Stimulated activated naive B cell treated with anti-CD40 and anti-IgM and Interleukin-4, amounts not matched to agents 10 μg/mL and 1 μg/mL and 100 μg/mL, for 72 hours (primary cell): ENCODE results near the gene SMPDL3A.

ENCODE experiments used
- ATAC-seq, 2 donors: fragments of 150-1000 bp; cut with Tn5 transposase; replicated peaks; 2 replicates each; pipeline ENCODE4 v1.10.0; 2021; ENCODE audit warnings: moderate library complexity in 1 of 2
- DNase-seq: peaks from one replicate; pipeline ENCODE4 v3.0.0; 2021
- H3K27ac Mint-ChIP-seq: one replicate; pipeline ENCODE4 v1.8.0; 2022; ENCODE audit warnings: mild to moderate bottlenecking, mixed read lengths
- H3K27me3 Mint-ChIP-seq, 2 donors: one replicate each; pipeline ENCODE4 v1.8.0; 2022; ENCODE audit warnings: mixed read lengths in 2 of 2
- H3K36me3 Mint-ChIP-seq, 2 donors: one replicate each; pipeline ENCODE4 v1.8.0; 2022; ENCODE audit warnings: mixed read lengths in 2 of 2, mild to moderate bottlenecking in 1 of 2
- H3K4me1 Mint-ChIP-seq, 2 donors: one replicate each; pipeline ENCODE4 v1.8.0; 2022; ENCODE audit warnings: mixed read lengths in 2 of 2, mild to moderate bottlenecking in 1 of 2
- H3K4me3 Mint-ChIP-seq, 2 donors: one replicate each; pipeline ENCODE4 v1.8.0; 2022; ENCODE audit warnings: mild to moderate bottlenecking in 2 of 2, mixed read lengths in 2 of 2, moderate library complexity in 1 of 2
- H3K9me3 Mint-ChIP-seq, 2 donors: one replicate each; pipeline ENCODE4 v1.8.0; 2022; ENCODE audit warnings: mixed read lengths in 2 of 2, mild to moderate bottlenecking in 1 of 2

The SMPDL3A gene

DNA sequence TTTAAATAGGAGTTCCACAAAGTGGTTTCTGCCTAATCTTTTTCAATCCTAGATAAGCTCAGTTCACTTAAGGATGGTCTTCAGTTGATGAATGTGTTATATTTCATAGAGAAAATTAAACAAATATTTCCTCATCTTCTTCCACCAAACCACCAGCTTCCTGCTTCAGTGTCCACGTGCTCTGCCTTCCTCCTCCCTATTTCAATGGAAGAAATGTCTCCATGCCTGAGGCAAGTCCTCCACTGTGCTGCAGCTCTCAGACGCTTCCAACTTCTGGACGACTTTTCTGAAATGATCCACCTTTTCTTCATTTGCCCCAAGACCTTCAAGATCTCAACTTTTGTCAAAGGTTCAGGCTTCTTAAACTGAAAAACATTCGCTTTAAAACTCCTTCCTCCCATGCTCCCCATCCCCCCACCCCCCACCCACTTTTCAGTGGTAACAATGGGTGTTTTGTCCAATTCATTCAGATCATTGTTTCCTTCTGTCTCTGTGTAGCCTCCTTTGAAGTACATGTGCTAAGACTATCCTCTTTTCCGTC lies 34.8 kb upstream of the SMPDL3A start:
- Mint-ChIP-seq H3K4me3 (no peak overlapping the region), H3K36me3 (no peaks in the 10 kb centered on the region), H3K9me3 (no peaks in the 10 kb centered on the region), H3K27me3 (no peaks in the 10 kb centered on the region), H3K4me1 (peaks cover 7 to 13% of the 10 kb centered on the region in 2 donors), H3K27ac (no peak overlapping the region)
- DNase-seq (no peak), ATAC-seq (no peak)

DNA sequence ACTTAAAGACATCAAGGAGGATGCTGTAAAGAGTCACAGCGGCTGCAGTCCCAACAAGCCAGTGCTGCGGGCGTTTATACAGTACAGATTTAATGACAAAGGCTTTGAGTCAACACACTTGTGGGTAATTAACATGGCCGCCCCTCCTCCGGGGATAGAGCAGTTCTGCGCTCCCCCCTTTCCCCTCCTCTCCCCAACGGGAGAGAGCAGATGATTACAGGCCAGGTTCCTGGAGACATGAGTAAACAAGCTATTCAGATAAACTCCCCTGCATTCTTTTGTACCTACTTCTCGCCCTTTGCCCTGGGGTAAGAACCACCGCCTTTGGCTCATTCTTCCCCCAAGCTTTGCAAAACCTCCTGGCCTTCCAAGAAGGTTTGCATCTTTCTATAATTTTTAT lies 33.2 kb upstream of the SMPDL3A start:
- H3K27ac Mint-ChIP-seq: no peak overlapping the region
- H3K9me3 Mint-ChIP-seq: no peaks in the 10 kb centered on the region
- no peak overlapping the region for H3K4me3 Mint-ChIP-seq
- ATAC-seq: no peak
- peaks cover 7 to 14% of the 10 kb centered on the region in 2 donors for H3K4me1 Mint-ChIP-seq
- DNase-seq: no peak
- H3K27me3 Mint-ChIP-seq: no peaks in the 10 kb centered on the region
- no peaks in the 10 kb centered on the region for H3K36me3 Mint-ChIP-seq

DNA sequence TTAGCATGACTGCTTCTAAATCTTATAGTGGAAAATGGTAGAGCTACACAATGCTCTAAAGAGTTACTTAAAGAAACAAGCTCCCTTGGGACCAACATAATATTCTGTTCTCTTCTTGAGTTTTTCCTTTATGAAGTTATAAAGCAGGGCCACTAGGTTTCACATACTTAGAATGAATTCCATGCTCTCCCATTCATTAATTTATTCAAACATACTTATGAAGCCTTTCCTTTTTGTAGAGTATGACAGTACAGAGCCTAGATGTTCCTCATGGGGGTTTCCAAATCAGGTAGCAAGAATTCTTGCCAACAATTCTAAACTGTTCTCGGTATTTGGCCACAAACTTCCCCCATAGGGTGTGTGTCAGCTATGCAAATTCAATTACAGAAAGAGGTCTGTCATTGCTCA lies 30.1 kb upstream of the SMPDL3A start:
- no peaks in the 10 kb centered on the region for H3K36me3 Mint-ChIP-seq
- peaks cover 0 to 6% of the 10 kb centered on the region in 2 donors for H3K4me1 Mint-ChIP-seq
- no peak overlapping the region for H3K27ac Mint-ChIP-seq
- no peak overlapping the region for H3K4me3 Mint-ChIP-seq
- ATAC-seq (peak; percentile 96 to 98), DNase-seq (no peak)
- no peaks in the 10 kb centered on the region for H3K27me3 Mint-ChIP-seq
- H3K9me3 Mint-ChIP-seq: peaks cover 0 to 2% of the 10 kb centered on the region in 2 donors

DNA sequence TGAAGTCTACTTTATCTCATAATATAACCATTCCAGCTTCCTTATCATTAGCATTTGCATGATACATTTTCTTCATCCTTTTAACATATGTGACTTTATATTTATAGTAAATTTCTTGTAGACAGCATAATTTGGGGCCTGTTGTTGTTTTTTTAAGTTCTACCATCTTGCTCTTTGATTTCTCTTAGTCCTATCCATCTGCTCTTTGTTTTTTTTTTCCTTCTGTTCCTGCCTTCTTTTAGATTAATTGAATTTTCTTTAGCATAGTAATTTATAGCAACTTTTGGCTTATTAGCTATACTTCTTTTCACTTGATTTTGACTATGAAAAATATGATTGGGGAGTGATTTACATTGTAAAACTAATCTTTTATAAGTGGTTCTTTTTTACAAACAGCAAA lies 28.7 kb upstream of the SMPDL3A start:
- Mint-ChIP-seq H3K36me3 (no peaks in the 10 kb centered on the region), H3K27ac (no peak overlapping the region), H3K4me3 (no peak overlapping the region), H3K27me3 (no peaks in the 10 kb centered on the region), H3K9me3 (peaks cover 0 to 3% of the 10 kb centered on the region in 2 donors), H3K4me1 (peaks cover 0 to 6% of the 10 kb centered on the region in 2 donors)
- ATAC-seq (no peak), DNase-seq (no peak)

DNA sequence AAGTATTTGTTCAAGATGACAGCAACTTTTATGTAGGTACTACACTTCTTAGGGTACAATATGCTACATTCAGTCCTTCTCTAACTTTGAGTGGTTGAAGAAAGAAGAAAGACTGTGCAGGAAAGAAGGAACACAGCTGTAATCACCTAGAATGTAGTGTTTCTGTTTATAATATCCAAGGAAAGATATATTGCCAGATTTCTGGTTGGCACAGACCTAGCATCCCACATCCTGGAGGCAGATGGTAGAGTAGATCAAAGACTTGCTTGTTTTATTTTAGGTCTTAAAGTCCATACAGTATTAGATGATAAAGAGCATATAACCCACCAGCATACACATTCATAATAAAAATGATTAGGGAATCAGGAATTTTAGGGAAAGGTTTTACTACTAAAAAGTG lies 22.8 kb upstream of the SMPDL3A start:
- DNase-seq (no peak), ATAC-seq (no peak)
- Mint-ChIP-seq H3K27me3 (peaks cover 4 to 6% of the 10 kb centered on the region in 2 donors), H3K27ac (no peak overlapping the region), H3K4me1 (no peaks in the 10 kb centered on the region), H3K9me3 (peaks cover 0 to 3% of the 10 kb centered on the region in 2 donors), H3K4me3 (no peak overlapping the region), H3K36me3 (no peaks in the 10 kb centered on the region)

DNA sequence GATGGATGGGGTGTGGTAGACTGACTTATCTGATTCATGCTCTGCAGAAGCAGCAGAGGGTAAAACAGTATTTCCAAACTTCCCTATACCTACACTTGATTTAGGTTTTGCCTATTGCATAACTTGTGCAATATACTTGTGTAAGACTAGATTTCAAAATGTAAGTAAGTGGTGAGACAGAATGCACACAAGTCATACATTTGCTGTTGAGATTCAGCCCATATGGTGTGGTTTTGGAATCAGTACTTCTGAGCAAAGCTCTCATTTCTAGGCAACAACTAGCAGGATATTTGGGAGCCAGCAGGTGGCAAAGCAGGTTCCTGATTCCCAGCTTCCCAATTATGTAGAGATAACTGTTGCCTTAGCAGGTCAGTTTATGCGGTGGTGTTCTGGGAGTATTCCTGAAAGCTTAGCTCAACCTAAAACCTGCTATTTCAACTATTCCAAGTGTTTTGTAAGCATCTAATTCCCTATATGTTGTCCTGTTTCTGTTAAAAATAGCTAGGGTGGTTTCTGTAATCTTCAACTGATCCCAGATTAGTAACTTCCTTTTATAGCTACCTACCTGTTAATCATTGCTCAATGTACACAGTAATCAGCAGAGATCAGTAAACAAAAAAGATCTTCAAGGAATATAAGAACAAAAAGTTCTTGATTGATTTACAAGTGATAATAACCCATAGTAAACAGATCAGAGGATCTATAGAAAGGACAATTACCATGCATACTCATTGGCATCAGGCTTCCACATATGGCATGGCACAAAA lies 18.0 kb upstream of the SMPDL3A start:
- Mint-ChIP-seq H3K9me3 (peaks cover 0 to 4% of the 10 kb centered on the region in 2 donors), H3K27ac (no peak overlapping the region), H3K4me1 (no peaks in the 10 kb centered on the region), H3K4me3 (no peak overlapping the region), H3K36me3 (no peaks in the 10 kb centered on the region), H3K27me3 (peaks cover 4 to 6% of the 10 kb centered on the region in 2 donors)
- DNase-seq: no peak
- no peak for ATAC-seq

DNA sequence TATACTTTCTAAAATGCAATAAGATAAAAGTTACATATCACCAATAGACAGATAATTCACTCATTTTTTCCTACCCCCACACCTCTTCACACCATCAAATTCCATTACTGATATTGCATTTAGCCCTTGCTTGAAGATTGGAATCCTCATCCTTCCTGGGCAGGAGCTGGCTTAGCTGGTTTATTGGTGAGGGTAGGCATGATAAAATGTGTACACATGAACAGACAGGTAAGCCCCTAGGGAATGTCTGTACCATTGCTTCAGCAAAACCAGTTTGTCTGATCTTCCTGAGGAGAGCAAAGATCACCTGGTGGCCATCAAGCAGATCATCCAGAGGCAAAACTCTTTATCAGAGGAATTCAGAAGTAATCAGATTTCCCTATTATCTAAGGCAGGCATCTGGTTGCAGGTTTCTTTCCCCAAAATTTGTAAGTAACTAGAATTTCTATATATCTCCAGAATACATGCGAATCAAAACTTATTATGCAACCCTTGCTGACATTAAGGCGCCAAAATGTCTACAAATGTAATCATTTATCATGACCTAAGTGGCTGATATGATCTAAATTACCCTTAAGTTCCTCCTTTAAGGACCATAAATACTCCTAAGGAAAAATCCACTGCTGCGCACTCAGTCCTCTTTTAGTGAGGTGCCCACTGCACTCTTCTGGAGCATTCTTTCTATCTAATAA lies 16.2 kb upstream of the SMPDL3A start:
- Mint-ChIP-seq H3K4me1 (no peaks in the 10 kb centered on the region), H3K27me3 (peaks cover 1 to 3% of the 10 kb centered on the region in 2 donors), H3K4me3 (no peak overlapping the region), H3K27ac (no peak overlapping the region), H3K36me3 (no peaks in the 10 kb centered on the region), H3K9me3 (peaks cover 3 to 4% of the 10 kb centered on the region in 2 donors)
- ATAC-seq (no peak), DNase-seq (no peak)

DNA sequence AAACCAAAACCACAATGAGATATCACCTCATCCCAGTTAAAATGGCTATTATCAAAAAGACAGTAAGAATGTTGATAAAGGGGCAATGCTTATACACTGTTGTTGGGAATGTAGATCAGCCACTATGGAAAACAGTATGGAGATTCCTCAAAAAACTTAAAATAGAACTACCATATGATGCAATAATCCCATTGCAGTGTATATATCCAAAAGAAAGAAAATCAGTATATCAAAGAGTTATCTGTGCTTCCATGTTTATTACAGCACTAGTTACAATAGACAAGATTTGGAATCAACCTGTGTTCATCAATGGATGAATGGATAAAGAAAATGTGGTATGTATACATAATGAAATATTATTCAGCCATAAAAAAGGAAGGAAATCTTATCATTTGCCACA lies 13.1 kb upstream of the SMPDL3A start:
- ATAC-seq (no peak), DNase-seq (no peak)
- Mint-ChIP-seq H3K9me3 (peaks cover 3 to 4% of the 10 kb centered on the region in 2 donors), H3K27me3 (peaks cover 4 to 10% of the 10 kb centered on the region in 2 donors), H3K4me1 (no peaks in the 10 kb centered on the region), H3K36me3 (no peaks in the 10 kb centered on the region), H3K27ac (no peak overlapping the region), H3K4me3 (no peak overlapping the region)

DNA sequence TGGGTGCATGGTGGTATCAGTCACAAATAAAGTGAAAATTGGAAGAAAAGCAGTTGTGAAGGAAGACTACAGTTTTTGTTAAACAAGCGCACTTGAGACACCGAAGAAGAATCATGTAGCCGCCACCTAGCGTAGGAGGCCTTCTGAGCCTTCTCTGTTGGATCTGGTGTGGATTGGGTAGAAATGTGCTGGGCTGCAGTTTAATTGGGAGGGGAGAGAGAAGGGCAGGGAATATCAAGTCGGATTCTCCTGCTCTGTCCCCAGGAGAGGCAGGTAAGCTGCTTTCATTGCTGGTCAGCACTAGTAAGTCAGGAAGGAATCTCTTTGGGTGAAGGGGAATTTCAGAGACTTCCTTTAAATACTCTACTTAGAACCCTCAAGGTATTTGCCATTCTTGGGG lies 10.8 kb upstream of the SMPDL3A start:
- Mint-ChIP-seq H3K4me1 (no peaks in the 10 kb centered on the region), H3K27ac (no peak overlapping the region), H3K4me3 (no peak overlapping the region), H3K36me3 (no peaks in the 10 kb centered on the region), H3K9me3 (peaks cover 3 to 4% of the 10 kb centered on the region in 2 donors), H3K27me3 (peaks cover 4 to 10% of the 10 kb centered on the region in 2 donors)
- no peak for ATAC-seq
- DNase-seq: no peak

DNA sequence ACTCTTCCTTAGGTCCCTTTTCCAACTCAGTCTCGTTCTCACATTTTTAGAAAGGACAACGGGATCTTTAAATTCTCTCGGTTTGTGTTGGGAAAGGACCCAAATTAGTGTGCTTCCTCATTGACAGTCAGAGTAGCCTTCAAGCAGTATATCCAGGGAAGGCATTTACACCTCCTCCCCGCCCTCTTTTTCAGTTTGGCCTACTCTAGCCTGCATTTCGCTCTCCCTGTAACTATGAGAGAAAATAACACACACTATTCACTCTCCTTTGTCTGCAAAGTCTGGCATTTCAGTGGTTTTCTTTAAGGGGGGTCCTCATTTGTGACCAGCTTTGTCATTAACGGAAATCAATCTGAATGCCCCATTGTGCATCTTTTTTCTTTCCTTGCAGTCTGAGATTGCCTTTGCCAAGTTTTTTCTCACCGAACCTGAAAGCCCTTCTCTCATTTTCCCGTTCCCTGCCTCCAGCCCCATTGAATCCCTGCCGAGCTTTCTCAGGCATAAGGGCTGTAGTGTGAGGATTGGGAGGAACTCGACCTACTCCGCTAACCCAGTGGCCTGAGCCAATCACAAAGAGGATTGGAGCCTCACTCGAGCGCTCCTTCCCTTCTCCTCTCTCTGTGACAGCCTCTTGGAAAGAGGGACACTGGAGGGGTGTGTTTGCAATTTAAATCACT lies 9.9 kb upstream of the SMPDL3A start:
- H3K9me3 Mint-ChIP-seq: peaks cover 3 to 4% of the 10 kb centered on the region in 2 donors
- DNase-seq (no peak), ATAC-seq (no peak)
- no peaks in the 10 kb centered on the region for H3K4me1 Mint-ChIP-seq
- H3K4me3 Mint-ChIP-seq: no peak overlapping the region
- H3K27ac Mint-ChIP-seq: no peak overlapping the region
- no peaks in the 10 kb centered on the region for H3K36me3 Mint-ChIP-seq
- peaks cover 4 to 10% of the 10 kb centered on the region in 2 donors for H3K27me3 Mint-ChIP-seq

DNA sequence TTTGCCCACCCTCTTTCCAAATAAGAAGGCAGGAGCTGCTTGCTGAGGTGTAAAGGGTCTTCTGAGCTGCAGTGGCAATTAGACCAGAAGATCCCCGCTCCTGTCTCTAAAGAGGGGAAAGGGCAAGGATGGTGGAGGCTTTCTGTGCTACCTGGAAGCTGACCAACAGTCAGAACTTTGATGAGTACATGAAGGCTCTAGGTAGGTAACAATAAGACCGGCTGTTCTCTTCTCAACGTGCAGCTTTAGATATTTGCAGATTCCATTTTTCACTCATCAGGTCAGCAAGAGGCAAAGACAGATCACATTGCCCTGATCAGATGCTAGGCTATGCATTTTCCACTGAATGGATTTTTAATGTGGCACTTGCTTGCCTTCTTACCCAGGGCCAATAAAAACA lies 9.4 kb upstream of the SMPDL3A start, which contains the start of gene FABP7:
FABP7 (plus strand) TSS at position 50 of the 400 bp plus-strand sequence; CDS start at position 129, 79 bp downstream.
- H3K27ac Mint-ChIP-seq: no peak within 1 kb of the TSS
- H3K4me3 Mint-ChIP-seq: no peak within 1 kb of the TSS
- H3K9me3 Mint-ChIP-seq: peaks cover 3 to 4% of the 10 kb centered on the region in 2 donors
- ATAC-seq: no peak
- peaks cover 4 to 10% of the 10 kb centered on the region in 2 donors for H3K27me3 Mint-ChIP-seq
- DNase-seq: no peak
- no peaks in the 10 kb centered on the region for H3K36me3 Mint-ChIP-seq
- H3K4me1 Mint-ChIP-seq: no peaks in the 10 kb centered on the region

DNA sequence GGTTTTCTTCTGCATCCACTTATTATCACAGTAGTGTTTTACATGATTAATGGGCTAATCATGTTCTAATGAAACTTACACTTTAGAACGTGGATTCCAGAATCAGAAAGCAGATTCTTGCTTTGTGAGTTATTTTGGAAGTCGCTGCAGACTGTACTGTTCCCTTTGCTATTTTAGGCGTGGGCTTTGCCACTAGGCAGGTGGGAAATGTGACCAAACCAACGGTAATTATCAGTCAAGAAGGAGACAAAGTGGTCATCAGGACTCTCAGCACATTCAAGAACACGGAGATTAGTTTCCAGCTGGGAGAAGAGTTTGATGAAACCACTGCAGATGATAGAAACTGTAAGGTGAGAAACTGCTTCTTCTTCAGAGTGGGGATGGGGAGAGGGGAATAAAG lies 8.9 kb upstream of the SMPDL3A start:
- H3K27me3 Mint-ChIP-seq: peaks cover 4 to 10% of the 10 kb centered on the region in 2 donors
- H3K36me3 Mint-ChIP-seq: no peaks in the 10 kb centered on the region
- no peak overlapping the region for H3K27ac Mint-ChIP-seq
- ATAC-seq (no peak), DNase-seq (no peak)
- no peak overlapping the region for H3K4me3 Mint-ChIP-seq
- peaks cover 3 to 4% of the 10 kb centered on the region in 2 donors for H3K9me3 Mint-ChIP-seq
- no peaks in the 10 kb centered on the region for H3K4me1 Mint-ChIP-seq

DNA sequence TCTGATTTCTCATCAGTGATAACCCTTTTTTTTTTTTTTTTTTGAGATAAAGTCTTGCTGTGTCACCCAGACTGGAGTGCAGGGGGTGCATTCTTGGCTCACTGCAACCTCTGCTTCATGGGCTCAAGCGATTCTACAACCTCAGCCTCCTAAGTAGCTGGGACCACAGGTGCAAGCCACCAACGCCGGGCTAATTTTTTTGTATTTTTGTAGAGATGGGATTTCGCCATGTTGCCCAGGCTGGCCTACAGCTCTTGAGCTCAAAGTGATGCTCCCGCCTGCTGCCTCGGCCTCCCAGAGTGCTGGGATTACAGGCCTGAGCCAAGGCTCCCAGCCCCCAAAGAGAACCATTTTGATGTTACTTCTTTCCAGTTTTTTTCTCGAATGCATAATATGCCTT lies 7.3 kb upstream of the SMPDL3A start:
- Mint-ChIP-seq H3K27ac (no peak overlapping the region), H3K4me3 (no peak overlapping the region), H3K36me3 (no peaks in the 10 kb centered on the region), H3K27me3 (peaks cover 4 to 11% of the 10 kb centered on the region in 2 donors), H3K9me3 (no peaks in the 10 kb centered on the region), H3K4me1 (no peaks in the 10 kb centered on the region)
- DNase-seq: no peak
- no peak for ATAC-seq

DNA sequence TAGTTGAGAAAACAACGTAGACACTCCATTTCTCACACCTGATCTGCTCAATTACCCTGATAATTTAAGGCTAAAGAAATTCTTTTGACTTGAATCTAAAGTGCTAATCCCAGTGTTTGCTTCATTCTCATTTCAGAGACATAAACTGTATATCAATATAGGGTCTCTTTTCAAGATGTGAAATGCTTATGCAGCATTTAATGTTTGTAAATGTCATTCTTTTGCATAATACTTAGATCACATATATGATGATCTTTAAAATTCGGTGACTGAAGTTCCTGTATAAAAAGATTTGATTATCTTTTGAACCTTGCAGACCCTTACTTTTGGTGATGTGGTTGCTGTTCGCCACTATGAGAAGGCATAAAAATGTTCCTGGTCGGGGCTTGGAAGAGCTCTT lies 5.7 kb upstream of the SMPDL3A start:
- DNase-seq: no peak
- ATAC-seq: no peak
- Mint-ChIP-seq H3K9me3 (no peaks in the 10 kb centered on the region), H3K27me3 (peaks cover 14 to 24% of the 10 kb centered on the region in 2 donors), H3K27ac (no peak overlapping the region), H3K4me3 (no peak overlapping the region), H3K4me1 (no peaks in the 10 kb centered on the region), H3K36me3 (no peaks in the 10 kb centered on the region)
